ENCODE data around the gene NAALADL2.

GRCh38 chr3:175432376-175433025 lies 573.4 kb downstream of the NAALADL2 start:
- TF ChIP-seq REST (IDR thresholded peaks at IDR 0.05) = no peak
- no peak for TF ChIP-seq HOXB13 (CRISPR knock-in tag; IDR thresholded peaks at IDR 0.05; ENCODE audit: low read depth)
- no peak for TF ChIP-seq POLR2A (IDR thresholded peaks at IDR 0.05; ENCODE audit: low read length)
- no peak for TF ChIP-seq EP300 (IDR thresholded peaks at IDR 0.05)
- no peak for TF ChIP-seq CTCF (IDR thresholded peaks at IDR 0.05)
- no peak for TF ChIP-seq SMC3 (IDR thresholded peaks at IDR 0.05)
- TF ChIP-seq ZFP36 (IDR thresholded peaks at IDR 0.05; ENCODE audit: borderline replicate concordance, partially characterized antibody) = no peak
- no peak for TF ChIP-seq NR3C1 (IDR thresholded peaks at IDR 0.05)
- no peak for TF ChIP-seq CBX2 (IDR thresholded peaks at IDR 0.05; ENCODE audit: borderline replicate concordance, low read depth)
- no peak for TF ChIP-seq RCOR1 (IDR thresholded peaks at IDR 0.05; ENCODE audit: low read depth, low read length)
- TF ChIP-seq CHD2 (IDR thresholded peaks at IDR 0.05; ENCODE audit: low read length, partially characterized antibody) = no peak
- no peak for TF ChIP-seq ZSCAN20 (CRISPR knock-in tag; IDR thresholded peaks at IDR 0.05)
- no peak for TF ChIP-seq KDM1A (IDR thresholded peaks at IDR 0.05; ENCODE audit: low read depth)

Data from A549 (cell line).